ENCODE data around the gene PHKG1.

- TF ChIP-seq CTCF (conservative IDR thresholded peaks at IDR 0.05) (no peak), ZFX (IDR thresholded peaks at IDR 0.05) (no peak; the same call in 1 of the 2 replicates)
Measured at GRCh38 chr7:56051053-56051338, 41.8 kb downstream of the PHKG1 start.
